ENCODE measurements around the gene HS3ST3A1.
"Not testable (repeated sequence)": the region's sequence is repeated elsewhere in the genome, so short reads cannot be mapped to it uniquely, and the experiment has no call there.

Gene HS3ST3A1

GRCh38 chr17:13576661-13577526, 24.8 kb downstream of the HS3ST3A1 start:
- DNase-seq (ENCODE audit: extremely low read depth in 1 of 2, low read depth in 1 of 2), result no peak

- no peak for DNase-seq (ENCODE audit: extremely low read depth in 1 of 2, low read depth in 1 of 2)
These were observed 25.8 kb downstream of the HS3ST3A1 start for GRCh38 chr17:13575922-13576419.

GRCh38 chr17:13575466-13575865, 26.3 kb downstream of the HS3ST3A1 start:
- no peak for DNase-seq (ENCODE audit: extremely low read depth in 1 of 2, low read depth in 1 of 2)

- no peak for DNase-seq (ENCODE audit: extremely low read depth in 1 of 2, low read depth in 1 of 2)
These were observed 29.1 kb downstream of the HS3ST3A1 start for GRCh38 chr17:13572581-13572980.

- DNase-seq (ENCODE audit: extremely low read depth in 1 of 2, low read depth in 1 of 2), result no peak
These were observed 32.2 kb downstream of the HS3ST3A1 start for GRCh38 chr17:13569398-13570123.

- DNase-seq (ENCODE audit: extremely low read depth in 1 of 2, low read depth in 1 of 2), result no peak
These were observed 32.9 kb downstream of the HS3ST3A1 start for GRCh38 chr17:13568582-13569397.

GRCh38 chr17:13563866-13564265, 37.9 kb downstream of the HS3ST3A1 start:
- DNase-seq (ENCODE audit: extremely low read depth in 1 of 2, low read depth in 1 of 2), result no peak

- no peak for DNase-seq (ENCODE audit: extremely low read depth in 1 of 2, low read depth in 1 of 2)
These were observed 39.4 kb downstream of the HS3ST3A1 start for GRCh38 chr17:13562271-13562800.

GRCh38 chr17:13561606-13562270, 40.0 kb downstream of the HS3ST3A1 start:
- DNase-seq (ENCODE audit: extremely low read depth in 1 of 2, low read depth in 1 of 2), result no peak

- DNase-seq (ENCODE audit: extremely low read depth in 1 of 2, low read depth in 1 of 2), result no peak
These were observed 40.8 kb downstream of the HS3ST3A1 start for GRCh38 chr17:13560935-13561334.

GRCh38 chr17:13558588-13558987, 43.1 kb downstream of the HS3ST3A1 start:
- DNase-seq (ENCODE audit: extremely low read depth in 1 of 2, low read depth in 1 of 2), result no peak

- DNase-seq (ENCODE audit: extremely low read depth in 1 of 2, low read depth in 1 of 2), result no peak
These were observed 44.7 kb downstream of the HS3ST3A1 start for GRCh38 chr17:13557077-13557476.

- DNase-seq (ENCODE audit: extremely low read depth in 1 of 2, low read depth in 1 of 2), result no peak
These were observed 47.5 kb downstream of the HS3ST3A1 start for GRCh38 chr17:13554231-13554630.

- DNase-seq (ENCODE audit: extremely low read depth in 1 of 2, low read depth in 1 of 2), result no peak
These were observed 51.4 kb downstream of the HS3ST3A1 start for GRCh38 chr17:13550291-13550690.

- DNase-seq (ENCODE audit: extremely low read depth in 1 of 2, low read depth in 1 of 2), result not testable (repeated sequence)
These were observed 53.2 kb downstream of the HS3ST3A1 start for GRCh38 chr17:13548576-13548975.

GRCh38 chr17:13546851-13547250, 54.9 kb downstream of the HS3ST3A1 start:
- DNase-seq (ENCODE audit: extremely low read depth in 1 of 2, low read depth in 1 of 2), result no peak

GRCh38 chr17:13545941-13546340, 55.8 kb downstream of the HS3ST3A1 start:
- no peak for DNase-seq (ENCODE audit: extremely low read depth in 1 of 2, low read depth in 1 of 2)

GRCh38 chr17:13544765-13545164, 57.0 kb downstream of the HS3ST3A1 start:
- DNase-seq (ENCODE audit: extremely low read depth in 1 of 2, low read depth in 1 of 2), result no peak

- DNase-seq (ENCODE audit: extremely low read depth in 1 of 2, low read depth in 1 of 2), result no peak
These were observed 57.4 kb downstream of the HS3ST3A1 start for GRCh38 chr17:13544292-13544691.

- no peak for DNase-seq (ENCODE audit: extremely low read depth in 1 of 2, low read depth in 1 of 2)
These were observed 59.1 kb downstream of the HS3ST3A1 start for GRCh38 chr17:13542636-13543035.
